Measurements from ENCODE around the gene GLI2.

GLI2 gene

DNA sequence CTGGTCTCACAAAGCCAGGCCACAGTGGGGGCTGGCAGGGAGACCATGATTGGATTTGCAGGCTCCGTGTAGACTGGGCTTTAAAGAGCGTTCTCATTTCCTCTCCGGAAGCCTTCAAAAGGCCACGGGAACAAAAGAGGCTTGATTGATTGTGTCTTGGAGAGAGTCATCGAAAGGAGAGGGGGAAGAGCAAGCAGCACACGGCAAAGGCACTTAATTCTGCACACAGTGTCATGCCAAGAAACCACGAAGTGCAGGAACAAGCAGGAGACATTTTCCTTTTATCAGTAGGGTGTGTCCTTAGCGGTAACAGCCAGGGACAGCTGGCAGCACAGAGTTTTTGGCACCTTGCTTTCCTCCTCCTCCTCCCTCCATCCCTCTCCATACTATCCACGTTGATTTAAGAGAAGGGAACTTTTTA lies 47.7 kb downstream of the GLI2 start:
- no peak overlapping the region for H3K27ac ChIP-seq (ENCODE audit: low read length)

DNA sequence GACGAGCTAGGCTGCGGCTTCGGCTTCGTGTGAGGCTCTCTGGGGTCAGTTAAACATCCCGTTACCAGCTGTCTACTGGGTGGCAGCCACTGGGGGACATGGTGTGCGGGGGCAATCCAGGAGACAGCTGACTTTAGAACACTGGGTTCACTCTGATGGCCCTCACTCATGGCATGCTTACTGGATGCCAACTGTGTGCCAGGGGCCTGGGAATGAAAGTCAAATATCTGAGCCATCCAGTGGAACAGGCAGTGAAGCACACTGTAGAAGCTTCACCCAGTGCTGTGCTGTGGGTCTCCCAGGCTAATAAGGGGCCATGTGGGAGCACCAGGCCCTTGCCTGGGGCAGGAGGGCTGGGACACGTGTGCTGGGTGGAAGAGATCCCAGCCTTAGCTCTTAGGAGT lies 48.3 kb downstream of the GLI2 start:
- no peak overlapping the region for H3K4me2 ChIP-seq (ENCODE audit: low read depth, low read length)
- no peaks in the 10 kb centered on the region for H3K9me2 ChIP-seq (replicated peaks; ENCODE audit: insufficient read depth, low read length)
- TF ChIP-seq EZH2 (optimal IDR thresholded peaks at IDR 0.05; ENCODE audit: low read depth, low read length), result no peak
- TF ChIP-seq, protein P1, sequence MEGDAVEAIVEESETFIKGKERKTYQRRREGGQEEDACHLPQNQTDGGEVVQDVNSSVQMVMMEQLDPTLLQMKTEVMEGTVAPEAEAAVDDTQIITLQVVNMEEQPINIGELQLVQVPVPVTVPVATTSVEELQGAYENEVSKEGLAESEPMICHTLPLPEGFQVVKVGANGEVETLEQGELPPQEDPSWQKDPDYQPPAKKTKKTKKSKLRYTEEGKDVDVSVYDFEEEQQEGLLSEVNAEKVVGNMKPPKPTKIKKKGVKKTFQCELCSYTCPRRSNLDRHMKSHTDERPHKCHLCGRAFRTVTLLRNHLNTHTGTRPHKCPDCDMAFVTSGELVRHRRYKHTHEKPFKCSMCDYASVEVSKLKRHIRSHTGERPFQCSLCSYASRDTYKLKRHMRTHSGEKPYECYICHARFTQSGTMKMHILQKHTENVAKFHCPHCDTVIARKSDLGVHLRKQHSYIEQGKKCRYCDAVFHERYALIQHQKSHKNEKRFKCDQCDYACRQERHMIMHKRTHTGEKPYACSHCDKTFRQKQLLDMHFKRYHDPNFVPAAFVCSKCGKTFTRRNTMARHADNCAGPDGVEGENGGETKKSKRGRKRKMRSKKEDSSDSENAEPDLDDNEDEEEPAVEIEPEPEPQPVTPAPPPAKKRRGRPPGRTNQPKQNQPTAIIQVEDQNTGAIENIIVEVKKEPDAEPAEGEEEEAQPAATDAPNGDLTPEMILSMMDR (IDR thresholded peaks at IDR 0.05; ENCODE audit: low read length), result no peak
- TF ChIP-seq EZH2phosphoT487 (IDR thresholded peaks at IDR 0.05; ENCODE audit: low read length), result no peak
- H3K9me3 ChIP-seq (replicated peaks; ENCODE audit: insufficient read depth, low read length), result no peaks in the 10 kb centered on the region
- H3K27ac ChIP-seq (ENCODE audit: low read length), result no peak overlapping the region
- no peak overlapping the region for H3K4me3 ChIP-seq (ENCODE audit: low read length)
- H3K79me2 ChIP-seq (ENCODE audit: low read length), result no peaks in the 10 kb centered on the region
- H3F3A ChIP-seq (ENCODE audit: insufficient read depth, low read length), result no peaks in the 10 kb centered on the region
- no peaks in the 10 kb centered on the region for H3K4me1 ChIP-seq (ENCODE audit: low read length)
- no peaks in the 10 kb centered on the region for H3K36me3 ChIP-seq (replicated peaks; ENCODE audit: insufficient read depth, low read length)
- H3K9ac ChIP-seq (ENCODE audit: low read length), result no peak overlapping the region
- DNase-seq, result no peak
- H3K27me3 ChIP-seq (replicated peaks; ENCODE audit: insufficient read depth, low read length), result no peaks in the 10 kb centered on the region
- no peak overlapping the region for H2AFZ ChIP-seq (ENCODE audit: low read length)
- H4K20me1 ChIP-seq (ENCODE audit: insufficient read depth, low read length), result no peaks in the 10 kb centered on the region

More for the DNA sequence above, 47.7 kb downstream of the GLI2 start:
- TF ChIP-seq EZH2 (optimal IDR thresholded peaks at IDR 0.05; ENCODE audit: low read depth, low read length), result no peak
- TF ChIP-seq, protein P1 (IDR thresholded peaks at IDR 0.05; ENCODE audit: low read length), result no peak
- Histone ChIP-seq H3K27me3 (replicated peaks; ENCODE audit: insufficient read depth, low read length) (no peaks in the 10 kb centered on the region), H3K9me3 (replicated peaks; ENCODE audit: insufficient read depth, low read length) (no peaks in the 10 kb centered on the region), H4K20me1 (ENCODE audit: insufficient read depth, low read length) (no peaks in the 10 kb centered on the region), H3F3A (ENCODE audit: insufficient read depth, low read length) (no peaks in the 10 kb centered on the region), H3K79me2 (ENCODE audit: low read length) (no peaks in the 10 kb centered on the region), H3K4me3 (ENCODE audit: low read length) (no peak overlapping the region), H3K4me1 (ENCODE audit: low read length) (no peaks in the 10 kb centered on the region), H2AFZ (ENCODE audit: low read length) (no peak overlapping the region), H3K9me2 (replicated peaks; ENCODE audit: insufficient read depth, low read length) (no peaks in the 10 kb centered on the region), H3K4me2 (ENCODE audit: low read depth, low read length) (no peak overlapping the region), H3K36me3 (replicated peaks; ENCODE audit: insufficient read depth, low read length) (no peaks in the 10 kb centered on the region), H3K9ac (ENCODE audit: low read length) (no peak overlapping the region)
- no peak for DNase-seq

Data from MM.1S (cell line).